ENCODE data around the gene SYT1.

SYT1 gene

GRCh38 chr12:79366374-79366773 lies 501.8 kb downstream of the SYT1 start:
- no peak for DNase-seq

GRCh38 chr12:79367032-79367589 lies 502.5 kb downstream of the SYT1 start:
- no peak for DNase-seq

- no peak for DNase-seq
Observed at GRCh38 chr12:79370021-79370420, 505.4 kb downstream of the SYT1 start.

- no peak for DNase-seq
Observed at GRCh38 chr12:79371226-79371625, 506.7 kb downstream of the SYT1 start.

GRCh38 chr12:79373896-79374499 lies 509.4 kb downstream of the SYT1 start:
- peak; percentile 25 for DNase-seq

- no peak for DNase-seq
Observed at GRCh38 chr12:79374545-79374944, 510.0 kb downstream of the SYT1 start.

- DNase-seq: no peak
Observed at GRCh38 chr12:79375050-79375449, 510.5 kb downstream of the SYT1 start.

GRCh38 chr12:79378496-79378895 lies 513.9 kb downstream of the SYT1 start:
- DNase-seq: no peak

- no peak for DNase-seq
Observed at GRCh38 chr12:79380402-79380801, 515.8 kb downstream of the SYT1 start.

- DNase-seq: no peak
Observed at GRCh38 chr12:79381248-79382208, 517.0 kb downstream of the SYT1 start.

GRCh38 chr12:79384551-79384950 lies 520.0 kb downstream of the SYT1 start:
- no peak for DNase-seq

GRCh38 chr12:79388011-79388410 lies 523.4 kb downstream of the SYT1 start:
- no peak for DNase-seq

GRCh38 chr12:79393842-79394241 lies 529.3 kb downstream of the SYT1 start:
- DNase-seq: no peak

- no peak for DNase-seq
Observed at GRCh38 chr12:79397609-79398008, 533.0 kb downstream of the SYT1 start.

GRCh38 chr12:79400481-79400880 lies 535.9 kb downstream of the SYT1 start:
- no peak for DNase-seq

- no peak for DNase-seq
Observed at GRCh38 chr12:79402606-79403005, 538.0 kb downstream of the SYT1 start.

GRCh38 chr12:79406993-79407392 lies 542.4 kb downstream of the SYT1 start:
- DNase-seq: no peak

GRCh38 chr12:79407671-79408622 lies 543.4 kb downstream of the SYT1 start:
- DNase-seq: peak; percentile 18

- DNase-seq: no peak
Observed at GRCh38 chr12:79408689-79409088, 544.1 kb downstream of the SYT1 start.

- DNase-seq: no peak
Observed at GRCh38 chr12:79409562-79409961, 545.0 kb downstream of the SYT1 start.

GRCh38 chr12:79411791-79412190 lies 547.2 kb downstream of the SYT1 start:
- DNase-seq: no peak

- DNase-seq: no peak
Observed at GRCh38 chr12:79413796-79414195, 549.2 kb downstream of the SYT1 start.

- DNase-seq: no peak
Observed at GRCh38 chr12:79414252-79414651, 549.7 kb downstream of the SYT1 start.
